GM23338 (cell line): ENCODE measurements around the gene DDX20. TPM values are rescaled to one million over a fixed set of nuclear protein-coding genes. Genes with fewer than 3 reads are reported as not detected.

Experiments used
- ATAC-seq: fragments of 200-7000 bp; cut with Tn5 transposase; 3 replicates; pipeline ENCODE4 v1.9.1; 2020
- DNase-seq: peaks from one replicate; pipeline ENCODE4 v3.0.0-alpha.2; 2015; ENCODE audit warnings: low spot score
- H2AFZ ChIP-seq: fragments of 200-600 bp; sonication (generic); 2 replicates; pipeline ENCODE4 v1.8.0; 2016; ENCODE audit warnings: antibody characterized with exemption, mild to moderate bottlenecking, moderate library complexity
- H3F3A ChIP-seq: fragments of 200-600 bp; sonication (generic); replicated peaks from 2 replicates; pipeline ENCODE4 v1.8.0; 2017; ENCODE audit warnings: antibody characterized with exemption, mixed run types, low read depth
- H3K27ac ChIP-seq: fragments of 200-600 bp; sonication (generic); 2 replicates; pipeline ENCODE4 v1.6.1; 2016; ENCODE audit warnings: low read depth
- H3K27me3 ChIP-seq: fragments of 200-600 bp; sonication (generic); 2 replicates; pipeline ENCODE4 v1.8.0; 2016; ENCODE audit warnings: mild to moderate bottlenecking, mixed run types, moderate library complexity; ENCODE audit not compliant: insufficient read depth
- H3K36me3 ChIP-seq: fragments of 200-600 bp; sonication (generic); 2 replicates; pipeline ENCODE4 v1.8.0; 2016; ENCODE audit warnings: mild to moderate bottlenecking; ENCODE audit not compliant: insufficient read depth
- H3K4me1 ChIP-seq: fragments of 200-600 bp; sonication (generic); 2 replicates; pipeline ENCODE4 v1.8.0; 2016; ENCODE audit warnings: mild to moderate bottlenecking, moderate library complexity; ENCODE audit not compliant: insufficient read depth
- H3K4me2 ChIP-seq: fragments of 200-600 bp; sonication (generic); 2 replicates; pipeline ENCODE4 v1.7.1; 2017; ENCODE audit warnings: mixed run types
- H3K4me3 ChIP-seq: fragments of 200-600 bp; sonication (generic); 2 replicates; pipeline ENCODE4 v1.6.1; 2016; ENCODE audit warnings: mixed run types
- H3K79me2 ChIP-seq: fragments of 200-600 bp; sonication (generic); replicated peaks from 2 replicates; pipeline ENCODE4 v1.8.0; 2017; ENCODE audit warnings: mild to moderate bottlenecking; ENCODE audit not compliant: insufficient read depth
- H3K9me2 ChIP-seq: fragments of 200-600 bp; sonication (generic); 2 replicates; pipeline ENCODE4 v1.8.0; 2017; ENCODE audit not compliant: insufficient read depth
- H4K20me1 ChIP-seq: fragments of 200-600 bp; sonication (generic); replicated peaks from 2 replicates; pipeline ENCODE4 v1.8.0; 2017; ENCODE audit warnings: mild to moderate bottlenecking; ENCODE audit not compliant: insufficient read depth
- H3K27ac Mint-ChIP-seq: 2 replicates; pipeline ENCODE4 v1.8.0; 2020; ENCODE audit warnings: inconsistent platforms, mild to moderate bottlenecking, moderate library complexity, mixed read lengths
- H3K27me3 Mint-ChIP-seq: 3 replicates; pipeline ENCODE4 v1.8.0; 2022; ENCODE audit warnings: low read depth, mild to moderate bottlenecking, moderate library complexity, mixed read lengths, inconsistent platforms; ENCODE audit not compliant: insufficient read depth, poor library complexity
- H3K36me3 Mint-ChIP-seq: 3 replicates; pipeline ENCODE4 v1.8.0; 2021; ENCODE audit warnings: low read depth, mild to moderate bottlenecking, inconsistent platforms, moderate library complexity, mixed read lengths
- H3K4me1 Mint-ChIP-seq: 3 replicates; pipeline ENCODE4 v1.8.0; 2020; ENCODE audit warnings: mild to moderate bottlenecking, inconsistent platforms, mixed read lengths
- H3K4me3 Mint-ChIP-seq: 3 replicates; pipeline ENCODE4 v1.8.0; 2021; ENCODE audit warnings: moderate library complexity, mild to moderate bottlenecking, inconsistent platforms, mixed read lengths
- H3K9me3 Mint-ChIP-seq: 3 replicates; pipeline ENCODE4 v1.8.0; 2020; ENCODE audit warnings: moderate library complexity, mild to moderate bottlenecking, inconsistent platforms, mixed read lengths
- CREB1 ChIP-seq: fragments of 250-450 bp; sonication (Bioruptor Pico); IDR thresholded peaks from 2 replicates; pipeline ENCODE4 v1.5.0; 2020; ENCODE audit warnings: low read depth, mild to moderate bottlenecking, moderate library complexity
- CTCF ChIP-seq, 2 experiments: fragments of 200-600 bp in 1 of 2; sonication (generic) in 1 of 2; conservative IDR thresholded peaks; 2 replicates each; pipeline versions ENCODE4 v1.5.1 to v1.6.1; 2016 to 2017; ENCODE audit warnings: antibody characterized with exemption in 2 of 2, low read depth in 2 of 2, mild to moderate bottlenecking in 2 of 2, moderate library complexity in 1 of 2
- ETS1 ChIP-seq: IDR thresholded peaks from 2 replicates; pipeline ENCODE4 v1.6.1; 2016; ENCODE audit warnings: antibody characterized with exemption
- EZH2 ChIP-seq: fragments of 200-600 bp; sonication (generic); IDR thresholded peaks from one replicate; pipeline ENCODE4 v1.8.0; 2017; ENCODE audit warnings: antibody characterized with exemption, mild to moderate bottlenecking, low read depth; ENCODE audit not compliant: unreplicated experiment
- EZH2phosphoT487 ChIP-seq: fragments of 200-600 bp; sonication (generic); IDR thresholded peaks from one replicate; pipeline ENCODE4 v1.8.1; 2018; ENCODE audit warnings: antibody characterized with exemption; ENCODE audit not compliant: unreplicated experiment
- JUNB ChIP-seq: IDR thresholded peaks from one replicate; pipeline ENCODE4 v1.6.1; 2016; ENCODE audit warnings: antibody characterized with exemption; ENCODE audit not compliant: unreplicated experiment
- NANOG ChIP-seq: IDR thresholded peaks from 2 replicates; pipeline ENCODE4 v1.6.1; 2016; ENCODE audit warnings: antibody characterized with exemption, borderline replicate concordance
- POLR2AphosphoS5 ChIP-seq: IDR thresholded peaks from 2 replicates; pipeline ENCODE4 v1.6.1; 2016; ENCODE audit warnings: antibody characterized with exemption, low read depth
- STAT1 ChIP-seq: IDR thresholded peaks from one replicate; pipeline ENCODE4 v1.6.1; 2016; ENCODE audit warnings: antibody characterized with exemption; ENCODE audit not compliant: unreplicated experiment
- ZNF114 ChIP-seq: fragments of 250-450 bp; sonication (Bioruptor Pico); IDR thresholded peaks from 2 replicates; pipeline ENCODE4 v1.5.0; 2020; ENCODE audit warnings: mild to moderate bottlenecking, moderate library complexity
- ZNF331 ChIP-seq: fragments of 250-450 bp; sonication (Bioruptor Pico); IDR thresholded peaks from 2 replicates; pipeline ENCODE4 v1.5.0; 2020; ENCODE audit warnings: low read depth, mild to moderate bottlenecking, moderate library complexity
- ZNF462 ChIP-seq: fragments of 250-450 bp; sonication (Bioruptor Pico); IDR thresholded peaks from 2 replicates; pipeline ENCODE4 v1.5.0; 2020; ENCODE audit warnings: mild to moderate bottlenecking, moderate library complexity
- polyA plus RNA-seq: library from polyadenylated mRNA; unstranded; fragments of >200 nt; fragmentation: Nextera tagmentation; extraction: Ambion mirVana; gene quantifications from 2 replicates; pipeline ENCODE4 v1.2.1, GENCODE V29; 2016
- total RNA-seq: library from RNA; depleted of rRNA; stranded (reverse); fragments of >200 nt; shearing (Covaris generic); gene quantifications from 2 replicates; pipeline ENCODE4 v1.2.3, GENCODE V29; 2014

The DDX20 gene
- total and polyA plus RNA-seq, 2 experiments from 2014 or later: 11.9 to 54.4 TPM

DNA sequence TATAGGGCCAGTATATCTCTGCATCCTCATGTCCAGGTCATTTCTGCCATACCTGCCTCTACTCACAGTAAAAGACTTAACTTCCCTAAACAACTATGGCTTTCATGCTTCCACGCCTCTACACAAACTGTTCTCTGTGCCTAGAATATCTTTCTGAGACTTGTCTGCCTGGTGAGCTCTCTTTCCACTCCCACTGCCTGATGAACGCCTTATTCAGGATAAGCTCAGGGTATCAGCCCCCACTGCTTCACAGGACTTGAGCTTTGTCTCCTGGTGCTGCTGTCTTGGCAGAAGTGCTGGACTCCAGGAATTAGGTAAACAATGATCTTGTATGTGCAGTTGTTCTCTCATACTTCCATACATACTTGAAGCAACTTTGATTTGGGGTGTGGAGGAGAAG, 4.8 kb upstream of the DDX20 start (continued):
- TF ChIP-seq ZNF331 (no peak), STAT1 (no peak), ZNF114 (CRISPR knock-in tag) (no peak)

DNA sequence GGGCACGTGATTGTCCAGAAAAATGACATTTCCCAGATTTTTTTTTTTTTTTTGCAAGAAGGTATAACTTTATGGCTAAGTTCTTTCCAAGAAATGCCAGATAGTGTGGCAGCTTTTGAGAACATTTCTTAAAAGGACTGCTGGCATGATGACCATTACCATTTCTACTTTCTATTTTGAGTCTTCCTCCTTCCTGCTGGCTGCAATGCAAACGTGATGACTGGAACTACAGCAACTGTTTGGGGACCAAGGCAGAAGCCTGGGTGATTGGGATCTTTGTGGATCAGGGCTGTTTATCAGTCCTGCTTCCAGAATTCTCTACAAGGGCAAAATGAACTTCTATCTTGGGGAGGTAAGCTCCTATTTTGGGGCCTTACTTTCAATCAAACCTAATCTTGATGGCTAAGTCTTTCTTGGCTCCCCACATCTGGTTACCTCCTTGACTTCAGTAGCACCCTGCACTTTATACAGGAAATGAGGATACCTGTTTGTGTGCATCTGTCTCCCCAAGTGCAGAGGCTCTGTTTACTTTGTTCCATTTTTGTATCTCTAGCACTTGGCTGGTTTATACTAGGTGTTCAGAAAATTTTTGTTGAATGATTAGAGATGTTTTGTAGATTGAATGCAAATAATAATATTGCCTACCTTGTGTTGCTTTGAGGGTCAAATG, 3.7 kb upstream of the DDX20 start:
- Histone ChIP-seq H3K36me3 (no peaks in the 10 kb centered on the region), H3K4me2 (no peak overlapping the region), H3K27me3 (no peaks in the 10 kb centered on the region), H3K9me2 (no peaks in the 10 kb centered on the region), H4K20me1 (no peaks in the 10 kb centered on the region), H3K27ac (no peak overlapping the region), H3F3A (0 out of 2 replicates have a peak, but pooled peaks cover 3% of the 10 kb centered on the region), H3K4me3 (no peak overlapping the region), H3K79me2 (peaks cover 12% of the 10 kb centered on the region), H2AFZ (no peak overlapping the region), H3K4me1 (peaks cover 7% of the 10 kb centered on the region)
- Mint-ChIP-seq H3K4me3 (no peak overlapping the region), H3K4me1 (peaks cover 30% of the 10 kb centered on the region), H3K9me3 (peaks cover 4% of the 10 kb centered on the region; the same call in 1 of the 3 replicates), H3K36me3 (peaks cover 7% of the 10 kb centered on the region), H3K27ac (no peak overlapping the region), H3K27me3 (peaks cover 19% of the 10 kb centered on the region)
- no peak for ATAC-seq
- DNase-seq: no peak
- no peak for TF ChIP-seq NANOG
- TF ChIP-seq CREB1: no peak
- TF ChIP-seq POLR2AphosphoS5: no peak
- TF ChIP-seq ETS1: no peak
- TF ChIP-seq ZNF114 (CRISPR knock-in tag): no peak
- TF ChIP-seq STAT1: no peak
- no peak for TF ChIP-seq ZNF331
- TF ChIP-seq EZH2: no peak
- no peak for TF ChIP-seq JUNB
- no peak for TF ChIP-seq CTCF (conservative IDR thresholded peaks at IDR 0.05; ENCODE audit: low read depth in 2 of 2)
- no peak for TF ChIP-seq EZH2phosphoT487
- TF ChIP-seq ZNF462 (CRISPR knock-in tag): no peak
